ENCODE results near the gene VRK3.

- no peak for TF ChIP-seq JUN (CRISPR knock-in tag; IDR thresholded peaks at IDR 0.05)
- TF ChIP-seq PREB (CRISPR knock-in tag; IDR thresholded peaks at IDR 0.05; ENCODE audit: borderline replicate concordance), result no peak
- no peak for TF ChIP-seq CTCF (IDR thresholded peaks at IDR 0.05)
- TF ChIP-seq ZNF416 (CRISPR knock-in tag; IDR thresholded peaks at IDR 0.05), result no peak
- TF ChIP-seq NFYB (CRISPR knock-in tag; conservative IDR thresholded peaks at IDR 0.05; ENCODE audit: low read depth), result no peak
- TF ChIP-seq ZBTB21 (CRISPR knock-in tag; IDR thresholded peaks at IDR 0.05; ENCODE audit: borderline replicate concordance), result no peak
- no peak for TF ChIP-seq ATF1 (CRISPR knock-in tag; IDR thresholded peaks at IDR 0.05)
- no peak for TF ChIP-seq ELF4 (CRISPR knock-in tag; IDR thresholded peaks at IDR 0.05; ENCODE audit: low read depth)
- no peak for TF ChIP-seq ATF2 (CRISPR knock-in tag; IDR thresholded peaks at IDR 0.05; ENCODE audit: borderline replicate concordance, low read depth)
- no peak for TF ChIP-seq FOXP4 (CRISPR knock-in tag; IDR thresholded peaks at IDR 0.05)
- TF ChIP-seq SP1 (CRISPR knock-in tag; conservative IDR thresholded peaks at IDR 0.05), result no peak
Measured at GRCh38 chr19:50020481-50020880, 4.7 kb downstream of the VRK3 start.

All from WTC11 (cell line).